ENCODE results near the gene KIAA0319L. TPM values are rescaled to one million over a fixed set of nuclear protein-coding genes. Genes with fewer than 3 reads are reported as not detected.

Gene KIAA0319L
- total RNA-seq, 1 experiment from 2014 or later: 72.0 TPM

- ChIA-PET POLR2A (ENCODE audit: unreplicated experiment) (no interaction called here), CTCF (no interaction called here)
- no peaks in the 10 kb centered on the region for H3K9me3 ChIP-seq (ENCODE audit: insufficient read depth, low read depth)
- intact Hi-C loops (cut with micrococcal nuclease; ENCODE audit: unreplicated experiment): loop anchor here (5.0 kb wide), 1 partner anchor 67 kb away; the partner anchor contains the start of gene PSMB2
- H2AFZ ChIP-seq: no peak overlapping the region
- no peak overlapping the region for H3K27ac ChIP-seq
- no peak for TF ChIP-seq EZH2 (IDR thresholded peaks at IDR 0.05; ENCODE audit: low read depth)
- H3F3A ChIP-seq (ENCODE audit: insufficient read depth, low read depth): 0 out of 2 replicates have a peak, but pooled peaks cover 4% of the 10 kb centered on the region
- H3K36me3 ChIP-seq (ENCODE audit: low read depth): no peaks in the 10 kb centered on the region
- no TSS peak for BruUV-seq (replicated peaks)
- H4K20me1 ChIP-seq (ENCODE audit: insufficient read depth): no peaks in the 10 kb centered on the region
- H3K4me2 ChIP-seq: no peak overlapping the region
- no peaks in the 10 kb centered on the region for H3K27me3 ChIP-seq (ENCODE audit: insufficient read depth, low read depth)
- H3K79me2 ChIP-seq (ENCODE audit: low read depth): no peaks in the 10 kb centered on the region
- no peaks in the 10 kb centered on the region for H3K9me2 ChIP-seq (ENCODE audit: insufficient read depth)
- no peak for DNase-seq
- H3K4me3 ChIP-seq: no peak overlapping the region
- H3K4me1 ChIP-seq (replicated peaks; ENCODE audit: insufficient read depth): no peaks in the 10 kb centered on the region; the same call in 1 of the 2 replicates
Measured at GRCh38 chr1:35575416-35575958, 18.3 kb upstream of the KIAA0319L start.

GRCh38 chr1:35574655-35575415, 17.6 kb upstream of the KIAA0319L start:
- ChIA-PET CTCF (no interaction called here), POLR2A (ENCODE audit: unreplicated experiment) (no interaction called here)
- Histone ChIP-seq H3K27ac (no peak overlapping the region), H2AFZ (no peak overlapping the region), H3K9me3 (ENCODE audit: insufficient read depth, low read depth) (no peaks in the 10 kb centered on the region), H3F3A (ENCODE audit: insufficient read depth, low read depth) (0 out of 2 replicates have a peak, but pooled peaks cover 4% of the 10 kb centered on the region), H4K20me1 (ENCODE audit: insufficient read depth) (no peaks in the 10 kb centered on the region), H3K27me3 (ENCODE audit: insufficient read depth, low read depth) (no peaks in the 10 kb centered on the region), H3K4me3 (no peak overlapping the region), H3K79me2 (ENCODE audit: low read depth) (no peaks in the 10 kb centered on the region), H3K9me2 (ENCODE audit: insufficient read depth) (no peaks in the 10 kb centered on the region), H3K4me1 (replicated peaks; ENCODE audit: insufficient read depth) (no peaks in the 10 kb centered on the region; the same call in 1 of the 2 replicates), H3K4me2 (no peak overlapping the region), H3K36me3 (ENCODE audit: low read depth) (no peaks in the 10 kb centered on the region)
- BruUV-seq (replicated peaks): no TSS peak
- intact Hi-C loops (cut with micrococcal nuclease; ENCODE audit: unreplicated experiment): loop anchor here (5.0 kb wide), 1 partner anchor 67 kb away; the partner anchor contains the start of gene PSMB2
- TF ChIP-seq EZH2 (IDR thresholded peaks at IDR 0.05; ENCODE audit: low read depth) (no peak), CTCF (conservative IDR thresholded peaks at IDR 0.05) (no peak)
- DNase-seq: peak in 1 of 2 experiments; percentile 58

- no peak for TF ChIP-seq CTCF (conservative IDR thresholded peaks at IDR 0.05)
- no peak for TF ChIP-seq EZH2 (IDR thresholded peaks at IDR 0.05; ENCODE audit: low read depth)
- H3K4me1 ChIP-seq (replicated peaks; ENCODE audit: insufficient read depth): no peaks in the 10 kb centered on the region; the same call in 1 of the 2 replicates
- H3F3A ChIP-seq (ENCODE audit: insufficient read depth, low read depth): 0 out of 2 replicates have a peak, but pooled peaks cover 4% of the 10 kb centered on the region
- no peaks in the 10 kb centered on the region for H3K27me3 ChIP-seq (ENCODE audit: insufficient read depth, low read depth)
- intact Hi-C loops (cut with micrococcal nuclease; ENCODE audit: unreplicated experiment): no loop called here
- H4K20me1 ChIP-seq (ENCODE audit: insufficient read depth): no peaks in the 10 kb centered on the region
- no peak for DNase-seq
- H3K27ac ChIP-seq: no peak overlapping the region
- H3K4me2 ChIP-seq: no peak overlapping the region
- H3K4me3 ChIP-seq: no peak overlapping the region
- no peaks in the 10 kb centered on the region for H3K9me2 ChIP-seq (ENCODE audit: insufficient read depth)
- ChIA-PET CTCF (no interaction called here), POLR2A (ENCODE audit: unreplicated experiment) (no interaction called here)
- H3K9me3 ChIP-seq (ENCODE audit: insufficient read depth, low read depth): no peaks in the 10 kb centered on the region
- H3K79me2 ChIP-seq (ENCODE audit: low read depth): no peaks in the 10 kb centered on the region
- no peak overlapping the region for H2AFZ ChIP-seq
- H3K36me3 ChIP-seq (ENCODE audit: low read depth): no peaks in the 10 kb centered on the region
- BruUV-seq (replicated peaks): no TSS peak
Measured at GRCh38 chr1:35574125-35574654, 17.0 kb upstream of the KIAA0319L start.
